ENCODE data around the gene LNX2. TPM values are rescaled to one million over a fixed set of nuclear protein-coding genes. Genes with fewer than 3 reads are reported as not detected.

LNX2 gene
- total RNA-seq, 2 donors from 2014 or later, result 13.9 to 15.6 TPM

GRCh38 chr13:27510082-27510481, 110.2 kb downstream of the LNX2 start:
- Mint-ChIP-seq H3K4me3 (no peak overlapping the region), H3K27me3 (ENCODE audit: insufficient read depth) (peaks cover 16% of the 10 kb centered on the region), H3K27ac (no peak overlapping the region), H3K9me3 (no peaks in the 10 kb centered on the region), H3K4me1 (no peaks in the 10 kb centered on the region), H3K36me3 (ENCODE audit: low read depth) (no peaks in the 10 kb centered on the region)
- H3K36me3 ChIP-seq (ENCODE audit: control insufficient read depth, insufficient read depth, low read length), result no peaks in the 10 kb centered on the region
- TF ChIP-seq, protein P1, sequence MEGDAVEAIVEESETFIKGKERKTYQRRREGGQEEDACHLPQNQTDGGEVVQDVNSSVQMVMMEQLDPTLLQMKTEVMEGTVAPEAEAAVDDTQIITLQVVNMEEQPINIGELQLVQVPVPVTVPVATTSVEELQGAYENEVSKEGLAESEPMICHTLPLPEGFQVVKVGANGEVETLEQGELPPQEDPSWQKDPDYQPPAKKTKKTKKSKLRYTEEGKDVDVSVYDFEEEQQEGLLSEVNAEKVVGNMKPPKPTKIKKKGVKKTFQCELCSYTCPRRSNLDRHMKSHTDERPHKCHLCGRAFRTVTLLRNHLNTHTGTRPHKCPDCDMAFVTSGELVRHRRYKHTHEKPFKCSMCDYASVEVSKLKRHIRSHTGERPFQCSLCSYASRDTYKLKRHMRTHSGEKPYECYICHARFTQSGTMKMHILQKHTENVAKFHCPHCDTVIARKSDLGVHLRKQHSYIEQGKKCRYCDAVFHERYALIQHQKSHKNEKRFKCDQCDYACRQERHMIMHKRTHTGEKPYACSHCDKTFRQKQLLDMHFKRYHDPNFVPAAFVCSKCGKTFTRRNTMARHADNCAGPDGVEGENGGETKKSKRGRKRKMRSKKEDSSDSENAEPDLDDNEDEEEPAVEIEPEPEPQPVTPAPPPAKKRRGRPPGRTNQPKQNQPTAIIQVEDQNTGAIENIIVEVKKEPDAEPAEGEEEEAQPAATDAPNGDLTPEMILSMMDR (conservative IDR thresholded peaks at IDR 0.05), result no peak
- H3K4me1 ChIP-seq (ENCODE audit: control insufficient read depth, insufficient read depth, low read length), result no peaks in the 10 kb centered on the region
- WGBS, 2 experiments (ENCODE audit: insufficient coverage in 1 of 2, insufficient read length in 1 of 2), result 83 to 88% methylated on average over 4 to 5 of the region's 5 CpGs
- no peaks in the 10 kb centered on the region for H3K27me3 ChIP-seq (ENCODE audit: control insufficient read depth, insufficient read depth, low read length, poor library complexity, severe bottlenecking)
- H3K4me3 ChIP-seq (ENCODE audit: low read length), result no peak overlapping the region
- H3K9ac ChIP-seq (ENCODE audit: extremely low read depth, low read length, poor library complexity, severe bottlenecking), result no peak overlapping the region
- H3K9me3 ChIP-seq (ENCODE audit: control insufficient read depth, low read length), result no peaks in the 10 kb centered on the region
- no peak for DNase-seq
- no peak overlapping the region for H3K27ac ChIP-seq (ENCODE audit: low read depth, low read length)

DNA sequence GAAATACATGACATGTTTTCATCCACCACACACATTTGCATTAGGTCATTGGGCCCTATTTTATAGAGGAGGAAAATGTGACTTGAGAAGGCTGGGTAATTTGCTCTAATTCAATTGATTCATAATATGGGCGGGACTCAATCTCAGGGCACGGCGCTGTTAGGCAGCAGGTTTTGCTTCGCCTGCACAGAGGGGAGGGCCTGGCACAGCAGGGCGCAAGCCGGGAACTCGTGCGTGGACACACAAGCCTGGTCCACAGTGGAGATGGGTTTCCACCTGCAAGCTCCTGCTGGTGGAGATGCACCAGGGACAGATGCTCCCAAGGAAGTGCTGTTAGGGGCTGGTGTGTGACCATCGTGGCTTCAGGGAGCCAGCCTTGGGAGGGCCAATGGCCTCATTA, 111.5 kb downstream of the LNX2 start:
- TF ChIP-seq, protein P1 (conservative IDR thresholded peaks at IDR 0.05), result no peak
- no peaks in the 10 kb centered on the region for H3K4me1 ChIP-seq (ENCODE audit: control insufficient read depth, insufficient read depth, low read length)
- 93 to 95% methylated on average over 8 to 9 of the region's 9 CpGs for WGBS, 2 experiments (ENCODE audit: insufficient coverage in 1 of 2, insufficient read length in 1 of 2)
- H3K27me3 ChIP-seq (ENCODE audit: control insufficient read depth, insufficient read depth, low read length, poor library complexity, severe bottlenecking), result no peaks in the 10 kb centered on the region
- no peak overlapping the region for H3K27ac Mint-ChIP-seq
- no peaks in the 10 kb centered on the region for H3K36me3 Mint-ChIP-seq (ENCODE audit: low read depth)
- no peaks in the 10 kb centered on the region for H3K36me3 ChIP-seq (ENCODE audit: control insufficient read depth, insufficient read depth, low read length)
- H3K27ac ChIP-seq (ENCODE audit: low read depth, low read length), result no peak overlapping the region
- H3K9me3 ChIP-seq (ENCODE audit: control insufficient read depth, low read length), result no peaks in the 10 kb centered on the region
- no peaks in the 10 kb centered on the region for H3K9me3 Mint-ChIP-seq
- no peak overlapping the region for H3K4me3 ChIP-seq (ENCODE audit: low read length)
- H3K9ac ChIP-seq (ENCODE audit: extremely low read depth, low read length, poor library complexity, severe bottlenecking), result no peak overlapping the region
- no peak for DNase-seq
- H3K4me1 Mint-ChIP-seq, result no peaks in the 10 kb centered on the region
- peaks cover 19% of the 10 kb centered on the region for H3K27me3 Mint-ChIP-seq (ENCODE audit: insufficient read depth)
- no peak overlapping the region for H3K4me3 Mint-ChIP-seq

DNA sequence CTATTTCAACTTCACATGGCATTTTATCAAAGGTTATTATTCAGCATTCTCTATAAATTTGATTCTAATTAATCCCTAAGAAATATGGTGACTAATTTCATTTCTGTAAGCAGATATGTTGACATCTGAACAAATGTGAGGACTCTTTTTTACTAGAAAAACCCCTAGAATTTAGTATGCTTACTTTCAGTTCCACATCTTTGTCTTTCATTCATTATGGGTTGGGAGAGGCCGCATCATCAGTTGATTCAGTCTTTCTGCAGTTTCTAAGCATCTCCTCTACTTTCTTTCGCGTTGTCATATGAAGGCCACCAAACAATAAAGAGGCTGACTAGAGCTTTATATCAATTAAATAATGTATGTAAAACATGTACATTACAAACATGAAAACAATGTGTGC, 114.5 kb downstream of the LNX2 start:
- H3K9ac ChIP-seq (ENCODE audit: extremely low read depth, low read length, poor library complexity, severe bottlenecking), result no peak overlapping the region
- Mint-ChIP-seq H3K4me3 (no peak overlapping the region), H3K27ac (no peak overlapping the region), H3K9me3 (no peaks in the 10 kb centered on the region), H3K4me1 (no peaks in the 10 kb centered on the region), H3K27me3 (ENCODE audit: insufficient read depth) (peaks cover 17% of the 10 kb centered on the region), H3K36me3 (ENCODE audit: low read depth) (no peaks in the 10 kb centered on the region)
- TF ChIP-seq, protein P1 (conservative IDR thresholded peaks at IDR 0.05), result no peak
- H3K27me3 ChIP-seq (ENCODE audit: control insufficient read depth, insufficient read depth, low read length, poor library complexity, severe bottlenecking), result no peaks in the 10 kb centered on the region
- no peak for DNase-seq
- H3K36me3 ChIP-seq (ENCODE audit: control insufficient read depth, insufficient read depth, low read length), result no peaks in the 10 kb centered on the region
- no peak overlapping the region for H3K27ac ChIP-seq (ENCODE audit: low read depth, low read length)
- no peak overlapping the region for H3K4me3 ChIP-seq (ENCODE audit: low read length)
- H3K9me3 ChIP-seq (ENCODE audit: control insufficient read depth, low read length), result no peaks in the 10 kb centered on the region
- no peaks in the 10 kb centered on the region for H3K4me1 ChIP-seq (ENCODE audit: control insufficient read depth, insufficient read depth, low read length)
- WGBS, 2 experiments (ENCODE audit: insufficient coverage in 1 of 2, insufficient read length in 1 of 2), result 95% methylated on average over 3 of the region's 3 CpGs; no CpG with 5 or more reads in 1 of the 2 experiments

All from endodermal cell (in vitro differentiated cells).